Measurements from ENCODE around the gene TSHR.
"Not testable (repeated sequence)": the region's sequence is repeated elsewhere in the genome, so short reads cannot be mapped to it uniquely, and the experiment has no call there.

The TSHR gene

GRCh38 chr14:80955416-80955941 lies at the start of gene TSHR:
Gene TSHR, plus strand, starts transcription at chr14:80955621. Its CDS starts 60 bp downstream, at chr14:80955681.
- Histone ChIP-seq H3K27me3 (ENCODE audit: control insufficient read depth in 1 of 2, insufficient read depth in 2 of 2, low read length in 2 of 2) (no peaks in the 10 kb centered on the region), H3K36me3 (ENCODE audit: insufficient read depth, low read length) (no peaks in the 10 kb centered on the region), H3K9ac (ENCODE audit: low read length) (no peak within 1 kb of the TSS), H3K27ac (ENCODE audit: low read depth, low read length) (no peak within 1 kb of the TSS), H3K4me3 (ENCODE audit: low read depth in 1 of 2, low read length in 2 of 2) (peak within 1 kb of the TSS; percentile 64 to 73), H3K4me1 (ENCODE audit: insufficient read depth, low read length) (no peaks in the 10 kb centered on the region), H3K9me3 (ENCODE audit: low read length) (no peaks in the 10 kb centered on the region)

GRCh38 chr14:80906336-80906735 lies 49.1 kb upstream of the TSHR start:
- H3K27me3 ChIP-seq (ENCODE audit: control insufficient read depth in 1 of 2, insufficient read depth in 2 of 2, low read length in 2 of 2): no peaks in the 10 kb centered on the region

GRCh38 chr14:80906946-80907345 lies 48.5 kb upstream of the TSHR start:
- no peak overlapping the region for H3K4me3 ChIP-seq (ENCODE audit: low read depth in 1 of 2, low read length in 2 of 2)
- H3K36me3 ChIP-seq (ENCODE audit: insufficient read depth, low read length): no peaks in the 10 kb centered on the region
- no peaks in the 10 kb centered on the region for H3K9me3 ChIP-seq (ENCODE audit: low read length)
- no peaks in the 10 kb centered on the region for H3K27me3 ChIP-seq (ENCODE audit: control insufficient read depth in 1 of 2, insufficient read depth in 2 of 2, low read length in 2 of 2)
- H3K4me1 ChIP-seq (ENCODE audit: insufficient read depth, low read length): no peaks in the 10 kb centered on the region
- no peak overlapping the region for H3K9ac ChIP-seq (ENCODE audit: low read length)
- H3K27ac ChIP-seq (ENCODE audit: low read depth, low read length): no peak overlapping the region

More at GRCh38 chr14:80906336-80906735, 49.1 kb upstream of the TSHR start:
- H3K9me3 ChIP-seq (ENCODE audit: low read length): no peaks in the 10 kb centered on the region
- H3K4me1 ChIP-seq (ENCODE audit: insufficient read depth, low read length): no peaks in the 10 kb centered on the region
- no peak overlapping the region for H3K9ac ChIP-seq (ENCODE audit: low read length)
- no peak overlapping the region for H3K4me3 ChIP-seq (ENCODE audit: low read depth in 1 of 2, low read length in 2 of 2)
- no peaks in the 10 kb centered on the region for H3K36me3 ChIP-seq (ENCODE audit: insufficient read depth, low read length)
- no peak overlapping the region for H3K27ac ChIP-seq (ENCODE audit: low read depth, low read length)

- H3K27me3 ChIP-seq (ENCODE audit: control insufficient read depth in 1 of 2, insufficient read depth in 2 of 2, low read length in 2 of 2); H3K4me3 ChIP-seq (ENCODE audit: low read depth in 1 of 2, low read length in 2 of 2); H3K27ac ChIP-seq (ENCODE audit: low read depth, low read length); H3K9ac ChIP-seq (ENCODE audit: low read length); H3K4me1 ChIP-seq (ENCODE audit: insufficient read depth, low read length); H3K9me3 ChIP-seq (ENCODE audit: low read length): not testable (repeated sequence)
- H3K36me3 ChIP-seq (ENCODE audit: insufficient read depth, low read length): peaks cover 14% of the 10 kb centered on the region
Measured at GRCh38 chr14:80912013-80912412, 43.4 kb upstream of the TSHR start.

- peaks cover 9% of the 10 kb centered on the region for H3K36me3 ChIP-seq (ENCODE audit: insufficient read depth, low read length)
- no peaks in the 10 kb centered on the region for H3K4me1 ChIP-seq (ENCODE audit: insufficient read depth, low read length)
- no peak overlapping the region for H3K9ac ChIP-seq (ENCODE audit: low read length)
- H3K9me3 ChIP-seq (ENCODE audit: low read length): no peaks in the 10 kb centered on the region
- H3K27ac ChIP-seq (ENCODE audit: low read depth, low read length): no peak overlapping the region
- no peak overlapping the region for H3K4me3 ChIP-seq (ENCODE audit: low read depth in 1 of 2, low read length in 2 of 2)
- no peaks in the 10 kb centered on the region for H3K27me3 ChIP-seq (ENCODE audit: control insufficient read depth in 1 of 2, insufficient read depth in 2 of 2, low read length in 2 of 2)
Measured at GRCh38 chr14:80919622-80920021, 35.8 kb upstream of the TSHR start.

- Histone ChIP-seq H3K9ac (ENCODE audit: low read length) (no peak overlapping the region), H3K36me3 (ENCODE audit: insufficient read depth, low read length) (no peaks in the 10 kb centered on the region), H3K9me3 (ENCODE audit: low read length) (no peaks in the 10 kb centered on the region), H3K27me3 (ENCODE audit: control insufficient read depth in 1 of 2, insufficient read depth in 2 of 2, low read length in 2 of 2) (no peaks in the 10 kb centered on the region), H3K27ac (ENCODE audit: low read depth, low read length) (no peak overlapping the region), H3K4me3 (ENCODE audit: low read depth in 1 of 2, low read length in 2 of 2) (no peak overlapping the region), H3K4me1 (ENCODE audit: insufficient read depth, low read length) (no peaks in the 10 kb centered on the region)
Measured at GRCh38 chr14:80923368-80923767, 32.1 kb upstream of the TSHR start.

- Histone ChIP-seq H3K27me3 (ENCODE audit: control insufficient read depth in 1 of 2, insufficient read depth in 2 of 2, low read length in 2 of 2) (no peaks in the 10 kb centered on the region), H3K9ac (ENCODE audit: low read length) (no peak overlapping the region), H3K9me3 (ENCODE audit: low read length) (no peaks in the 10 kb centered on the region), H3K27ac (ENCODE audit: low read depth, low read length) (no peak overlapping the region), H3K4me1 (ENCODE audit: insufficient read depth, low read length) (no peaks in the 10 kb centered on the region), H3K4me3 (ENCODE audit: low read depth in 1 of 2, low read length in 2 of 2) (no peak overlapping the region), H3K36me3 (ENCODE audit: insufficient read depth, low read length) (no peaks in the 10 kb centered on the region)
Measured at GRCh38 chr14:80924365-80925103, 30.9 kb upstream of the TSHR start.

- no peaks in the 10 kb centered on the region for H3K36me3 ChIP-seq (ENCODE audit: insufficient read depth, low read length)
- H3K4me1 ChIP-seq (ENCODE audit: insufficient read depth, low read length): no peaks in the 10 kb centered on the region
- H3K9ac ChIP-seq (ENCODE audit: low read length): no peak overlapping the region
- H3K4me3 ChIP-seq (ENCODE audit: low read depth in 1 of 2, low read length in 2 of 2): no peak overlapping the region
- no peaks in the 10 kb centered on the region for H3K27me3 ChIP-seq (ENCODE audit: control insufficient read depth in 1 of 2, insufficient read depth in 2 of 2, low read length in 2 of 2)
- no peaks in the 10 kb centered on the region for H3K9me3 ChIP-seq (ENCODE audit: low read length)
- no peak overlapping the region for H3K27ac ChIP-seq (ENCODE audit: low read depth, low read length)
Measured at GRCh38 chr14:80926397-80927082, 28.9 kb upstream of the TSHR start.

GRCh38 chr14:80927083-80927989 lies 28.1 kb upstream of the TSHR start:
- Histone ChIP-seq H3K4me3 (ENCODE audit: low read depth in 1 of 2, low read length in 2 of 2) (no peak overlapping the region), H3K27me3 (ENCODE audit: control insufficient read depth in 1 of 2, insufficient read depth in 2 of 2, low read length in 2 of 2) (no peaks in the 10 kb centered on the region), H3K27ac (ENCODE audit: low read depth, low read length) (no peak overlapping the region), H3K36me3 (ENCODE audit: insufficient read depth, low read length) (no peaks in the 10 kb centered on the region), H3K4me1 (ENCODE audit: insufficient read depth, low read length) (no peaks in the 10 kb centered on the region), H3K9me3 (ENCODE audit: low read length) (no peaks in the 10 kb centered on the region), H3K9ac (ENCODE audit: low read length) (no peak overlapping the region)

- Histone ChIP-seq H3K4me1 (ENCODE audit: insufficient read depth, low read length) (no peaks in the 10 kb centered on the region), H3K9me3 (ENCODE audit: low read length) (no peaks in the 10 kb centered on the region), H3K27ac (ENCODE audit: low read depth, low read length) (no peak overlapping the region), H3K4me3 (ENCODE audit: low read depth in 1 of 2, low read length in 2 of 2) (no peak overlapping the region), H3K9ac (ENCODE audit: low read length) (no peak overlapping the region), H3K36me3 (ENCODE audit: insufficient read depth, low read length) (no peaks in the 10 kb centered on the region), H3K27me3 (ENCODE audit: control insufficient read depth in 1 of 2, insufficient read depth in 2 of 2, low read length in 2 of 2) (no peaks in the 10 kb centered on the region)
Measured at GRCh38 chr14:80930095-80930494, 25.3 kb upstream of the TSHR start.

- Histone ChIP-seq H3K9me3 (ENCODE audit: low read length) (no peaks in the 10 kb centered on the region), H3K4me3 (ENCODE audit: low read depth in 1 of 2, low read length in 2 of 2) (no peak overlapping the region), H3K27ac (ENCODE audit: low read depth, low read length) (no peak overlapping the region), H3K27me3 (ENCODE audit: control insufficient read depth in 1 of 2, insufficient read depth in 2 of 2, low read length in 2 of 2) (no peaks in the 10 kb centered on the region), H3K9ac (ENCODE audit: low read length) (no peak overlapping the region), H3K4me1 (ENCODE audit: insufficient read depth, low read length) (no peaks in the 10 kb centered on the region), H3K36me3 (ENCODE audit: insufficient read depth, low read length) (no peaks in the 10 kb centered on the region)
Measured at GRCh38 chr14:80930836-80931389, 24.5 kb upstream of the TSHR start.

All from muscle layer of colon (tissue), 2 donors.